Measurements from ENCODE around the gene RSPO1. TPM values are rescaled to one million over a fixed set of nuclear protein-coding genes. Genes with fewer than 3 reads are reported as not detected.

RSPO1 gene
- polyA plus RNA-seq, 1 donor from 2014 or later = not detected

DNA sequence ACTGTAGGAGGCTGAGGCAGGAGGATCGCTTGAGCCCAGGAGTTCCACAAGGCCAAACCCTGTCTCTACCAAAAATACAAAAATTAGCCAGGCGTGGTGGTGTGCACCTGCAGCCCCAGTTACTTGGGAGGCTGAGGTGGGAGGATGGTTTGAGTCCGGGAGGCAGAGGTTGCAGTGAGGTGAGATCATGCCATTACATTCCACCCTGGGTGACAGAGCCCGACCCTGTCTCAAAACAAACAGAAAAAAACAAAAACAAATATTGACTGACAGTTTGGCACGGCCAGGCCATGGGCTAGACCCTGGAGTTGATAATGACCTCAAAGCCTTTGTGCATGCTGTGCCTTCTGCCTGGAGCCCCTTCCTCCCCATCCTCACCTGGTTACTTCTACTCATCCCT, 19.2 kb upstream of the RSPO1 start:
- H3K9me2 ChIP-seq (ENCODE audit: insufficient read depth, low read length) = no peaks in the 10 kb centered on the region
- H3K9ac ChIP-seq (ENCODE audit: low read length) = no peak overlapping the region
- no peak overlapping the region for H3K4me2 ChIP-seq (ENCODE audit: low read length)
- no peaks in the 10 kb centered on the region for H3K79me2 ChIP-seq (replicated peaks; ENCODE audit: insufficient read depth, low read length)
- no peak overlapping the region for H2AFZ ChIP-seq (ENCODE audit: low read depth, low read length)
- no peaks in the 10 kb centered on the region for H3F3A ChIP-seq (ENCODE audit: insufficient read depth, low read length, poor library complexity, severe bottlenecking)
- no peaks in the 10 kb centered on the region for H4K20me1 ChIP-seq (ENCODE audit: insufficient read depth)
- TF ChIP-seq SMC3 (conservative IDR thresholded peaks at IDR 0.05; ENCODE audit: poor library complexity) (no peak), EZH2 (IDR thresholded peaks at IDR 0.05; ENCODE audit: borderline replicate concordance, insufficient read depth, low read length, poor library complexity, severe bottlenecking) (no peak), POLR2AphosphoS5 (IDR thresholded peaks at IDR 0.05) (no peak), TAF1 (IDR thresholded peaks at IDR 0.05; ENCODE audit: low read depth) (no peak), CTCF (IDR thresholded peaks at IDR 0.05; ENCODE audit: poor library complexity, severe bottlenecking) (no peak)
- no peaks in the 10 kb centered on the region for H3K36me3 ChIP-seq (ENCODE audit: insufficient read depth, low read length)
- H3K27ac ChIP-seq (ENCODE audit: low read length) = no peak overlapping the region
- H3K27me3 ChIP-seq (ENCODE audit: insufficient read depth, low read depth, low read length) = no peaks in the 10 kb centered on the region
- no peak overlapping the region for H3K4me3 ChIP-seq (ENCODE audit: low read length)
- H3K9me3 ChIP-seq (ENCODE audit: low read length) = no peaks in the 10 kb centered on the region

- Histone ChIP-seq H3K9me2 (ENCODE audit: insufficient read depth, low read length) (no peaks in the 10 kb centered on the region), H3K9me3 (ENCODE audit: low read length) (no peaks in the 10 kb centered on the region), H3K27ac (ENCODE audit: low read length) (no peak overlapping the region), H3K36me3 (ENCODE audit: insufficient read depth, low read length) (no peaks in the 10 kb centered on the region), H3K27me3 (ENCODE audit: insufficient read depth, low read depth, low read length) (no peaks in the 10 kb centered on the region), H3K9ac (ENCODE audit: low read length) (no peak overlapping the region), H2AFZ (ENCODE audit: low read depth, low read length) (no peak overlapping the region), H3K79me2 (replicated peaks; ENCODE audit: insufficient read depth, low read length) (no peaks in the 10 kb centered on the region), H4K20me1 (ENCODE audit: insufficient read depth) (no peaks in the 10 kb centered on the region), H3K4me2 (ENCODE audit: low read length) (no peak overlapping the region), H3K4me3 (ENCODE audit: low read length) (no peak overlapping the region), H3F3A (ENCODE audit: insufficient read depth, low read length, poor library complexity, severe bottlenecking) (no peaks in the 10 kb centered on the region)
- TF ChIP-seq CTCF (IDR thresholded peaks at IDR 0.05; ENCODE audit: poor library complexity, severe bottlenecking) (no peak), RAD21 (conservative IDR thresholded peaks at IDR 0.05) (no peak), POLR2AphosphoS5 (IDR thresholded peaks at IDR 0.05) (no peak), EZH2 (IDR thresholded peaks at IDR 0.05; ENCODE audit: borderline replicate concordance, insufficient read depth, low read length, poor library complexity, severe bottlenecking) (no peak), TAF1 (IDR thresholded peaks at IDR 0.05; ENCODE audit: low read depth) (no peak), MXI1 (conservative IDR thresholded peaks at IDR 0.05; ENCODE audit: poor library complexity, severe bottlenecking) (no peak), EP300 (conservative IDR thresholded peaks at IDR 0.05; ENCODE audit: poor library complexity, severe bottlenecking) (no peak), SMC3 (conservative IDR thresholded peaks at IDR 0.05; ENCODE audit: poor library complexity) (no peak)
- TF ChIP-seq, protein P1, sequence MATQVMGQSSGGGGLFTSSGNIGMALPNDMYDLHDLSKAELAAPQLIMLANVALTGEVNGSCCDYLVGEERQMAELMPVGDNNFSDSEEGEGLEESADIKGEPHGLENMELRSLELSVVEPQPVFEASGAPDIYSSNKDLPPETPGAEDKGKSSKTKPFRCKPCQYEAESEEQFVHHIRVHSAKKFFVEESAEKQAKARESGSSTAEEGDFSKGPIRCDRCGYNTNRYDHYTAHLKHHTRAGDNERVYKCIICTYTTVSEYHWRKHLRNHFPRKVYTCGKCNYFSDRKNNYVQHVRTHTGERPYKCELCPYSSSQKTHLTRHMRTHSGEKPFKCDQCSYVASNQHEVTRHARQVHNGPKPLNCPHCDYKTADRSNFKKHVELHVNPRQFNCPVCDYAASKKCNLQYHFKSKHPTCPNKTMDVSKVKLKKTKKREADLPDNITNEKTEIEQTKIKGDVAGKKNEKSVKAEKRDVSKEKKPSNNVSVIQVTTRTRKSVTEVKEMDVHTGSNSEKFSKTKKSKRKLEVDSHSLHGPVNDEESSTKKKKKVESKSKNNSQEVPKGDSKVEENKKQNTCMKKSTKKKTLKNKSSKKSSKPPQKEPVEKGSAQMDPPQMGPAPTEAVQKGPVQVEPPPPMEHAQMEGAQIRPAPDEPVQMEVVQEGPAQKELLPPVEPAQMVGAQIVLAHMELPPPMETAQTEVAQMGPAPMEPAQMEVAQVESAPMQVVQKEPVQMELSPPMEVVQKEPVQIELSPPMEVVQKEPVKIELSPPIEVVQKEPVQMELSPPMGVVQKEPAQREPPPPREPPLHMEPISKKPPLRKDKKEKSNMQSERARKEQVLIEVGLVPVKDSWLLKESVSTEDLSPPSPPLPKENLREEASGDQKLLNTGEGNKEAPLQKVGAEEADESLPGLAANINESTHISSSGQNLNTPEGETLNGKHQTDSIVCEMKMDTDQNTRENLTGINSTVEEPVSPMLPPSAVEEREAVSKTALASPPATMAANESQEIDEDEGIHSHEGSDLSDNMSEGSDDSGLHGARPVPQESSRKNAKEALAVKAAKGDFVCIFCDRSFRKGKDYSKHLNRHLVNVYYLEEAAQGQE (IDR thresholded peaks at IDR 0.05; ENCODE audit: borderline replicate concordance) = no peak
These were observed 18.3 kb upstream of the RSPO1 start for GRCh38 chr1:37652976-37653375.

Measured in neural cell (in vitro differentiated cells).